Measurements from ENCODE around the gene ENTPD2.

ENTPD2 gene

GRCh38 chr9:137084526-137084925 is 30.7 kb upstream of the ENTPD2 start:
- no peak for DNase-seq (ENCODE audit: low read depth)
- TF ChIP-seq, protein P1, sequence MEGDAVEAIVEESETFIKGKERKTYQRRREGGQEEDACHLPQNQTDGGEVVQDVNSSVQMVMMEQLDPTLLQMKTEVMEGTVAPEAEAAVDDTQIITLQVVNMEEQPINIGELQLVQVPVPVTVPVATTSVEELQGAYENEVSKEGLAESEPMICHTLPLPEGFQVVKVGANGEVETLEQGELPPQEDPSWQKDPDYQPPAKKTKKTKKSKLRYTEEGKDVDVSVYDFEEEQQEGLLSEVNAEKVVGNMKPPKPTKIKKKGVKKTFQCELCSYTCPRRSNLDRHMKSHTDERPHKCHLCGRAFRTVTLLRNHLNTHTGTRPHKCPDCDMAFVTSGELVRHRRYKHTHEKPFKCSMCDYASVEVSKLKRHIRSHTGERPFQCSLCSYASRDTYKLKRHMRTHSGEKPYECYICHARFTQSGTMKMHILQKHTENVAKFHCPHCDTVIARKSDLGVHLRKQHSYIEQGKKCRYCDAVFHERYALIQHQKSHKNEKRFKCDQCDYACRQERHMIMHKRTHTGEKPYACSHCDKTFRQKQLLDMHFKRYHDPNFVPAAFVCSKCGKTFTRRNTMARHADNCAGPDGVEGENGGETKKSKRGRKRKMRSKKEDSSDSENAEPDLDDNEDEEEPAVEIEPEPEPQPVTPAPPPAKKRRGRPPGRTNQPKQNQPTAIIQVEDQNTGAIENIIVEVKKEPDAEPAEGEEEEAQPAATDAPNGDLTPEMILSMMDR (conservative IDR thresholded peaks at IDR 0.05; ENCODE audit: low read length) = no peak

GRCh38 chr9:137083394-137084004 is 29.6 kb upstream of the ENTPD2 start:
- TF ChIP-seq, protein P1 (conservative IDR thresholded peaks at IDR 0.05; ENCODE audit: low read length) = no peak
- DNase-seq (ENCODE audit: low read depth) = peak; percentile 94
- H3K4me3 ChIP-seq (ENCODE audit: low read length) = no peak overlapping the region

More at GRCh38 chr9:137084526-137084925, 30.7 kb upstream of the ENTPD2 start:
- H3K4me3 ChIP-seq (ENCODE audit: low read length) = no peak overlapping the region

GRCh38 chr9:137082925-137083290 is 29.0 kb upstream of the ENTPD2 start:
- no peak for DNase-seq (ENCODE audit: low read depth)
- H3K4me3 ChIP-seq (ENCODE audit: low read length) = no peak overlapping the region
- TF ChIP-seq, protein P1 (conservative IDR thresholded peaks at IDR 0.05; ENCODE audit: low read length) = no peak

DNA sequence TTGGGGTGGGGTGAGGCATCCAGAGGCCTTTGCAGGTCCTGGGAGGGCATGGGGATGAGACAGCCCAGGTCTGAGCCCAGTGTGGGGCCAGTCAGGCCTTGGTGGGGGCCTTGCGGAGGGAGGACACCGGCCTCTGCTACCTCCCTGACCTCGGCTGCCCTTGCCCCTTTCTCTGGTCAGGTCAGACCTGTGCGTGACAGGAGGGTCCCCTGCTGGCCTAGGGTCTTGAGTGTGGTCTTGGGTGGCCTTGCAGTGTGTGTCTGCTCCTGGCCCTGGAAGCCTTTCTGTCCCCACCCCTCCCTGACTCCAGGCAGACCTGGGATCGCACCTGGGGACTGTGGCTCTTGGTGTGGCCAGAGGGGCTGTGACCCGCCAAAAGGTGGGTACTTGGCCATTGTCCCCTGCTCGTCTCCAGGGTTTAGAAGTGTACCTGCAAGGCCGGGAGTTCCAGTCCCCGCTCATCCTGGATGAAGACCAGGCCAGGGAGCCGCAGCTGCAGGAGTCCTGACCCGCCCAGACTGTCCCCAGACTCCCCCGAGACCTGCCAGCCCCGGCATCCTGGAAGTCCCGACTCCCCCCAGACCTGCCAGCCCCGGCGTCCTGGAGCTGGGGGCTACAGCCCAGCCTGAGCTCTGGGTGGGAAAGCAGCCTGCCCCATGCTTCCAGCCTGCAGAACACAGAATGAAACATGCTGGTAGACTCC is 28.5 kb upstream of the ENTPD2 start:
- TF ChIP-seq, protein P1 (conservative IDR thresholded peaks at IDR 0.05; ENCODE audit: low read length) = no peak
- H3K4me3 ChIP-seq (ENCODE audit: low read length) = no peak overlapping the region
- no peak for DNase-seq (ENCODE audit: low read depth)

DNA sequence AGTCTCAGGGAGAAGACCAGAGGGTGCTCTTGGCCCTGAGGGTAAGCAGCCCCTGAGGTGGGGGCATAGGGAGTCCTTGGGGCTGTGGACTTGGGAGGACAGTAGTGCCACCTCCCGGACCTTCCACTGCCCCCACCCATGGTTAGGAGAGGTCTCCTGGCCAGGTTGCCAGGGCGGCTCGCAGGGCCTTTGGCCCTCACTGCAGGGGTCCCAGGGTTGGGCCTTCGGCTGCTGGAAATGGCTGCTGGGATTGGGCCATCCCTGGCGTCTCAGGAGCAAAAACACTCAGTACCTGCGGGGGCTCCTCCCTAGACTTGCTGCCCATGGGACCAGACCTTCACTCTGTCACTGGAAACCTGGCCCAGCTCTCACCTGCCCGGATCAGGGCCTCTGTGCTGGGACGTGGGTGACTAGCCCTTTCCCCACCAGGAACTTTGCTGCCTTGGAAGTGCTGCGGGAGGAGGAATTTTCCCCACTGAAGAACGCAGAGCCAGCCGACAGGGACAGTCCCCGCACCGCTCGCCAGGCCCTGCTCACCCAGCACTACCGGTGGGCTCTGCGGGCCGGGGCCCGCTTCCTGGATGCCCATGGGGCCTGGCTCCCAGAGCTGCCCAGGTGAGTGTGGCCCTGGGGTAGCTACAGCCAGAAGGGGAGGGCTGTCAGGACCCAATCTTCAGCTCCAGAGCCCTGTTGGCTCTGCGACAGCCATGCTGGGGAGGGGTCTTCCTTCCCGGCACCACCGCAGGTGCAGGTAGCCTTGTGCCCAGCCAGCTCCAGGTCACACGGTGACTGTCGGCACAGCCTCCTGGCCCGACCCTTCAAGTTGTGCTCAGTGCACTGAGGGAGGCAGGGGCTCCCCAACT is 26.6 kb upstream of the ENTPD2 start:
- no peak for DNase-seq (ENCODE audit: low read depth)
- TF ChIP-seq, protein P1 (conservative IDR thresholded peaks at IDR 0.05; ENCODE audit: low read length) = no peak
- no peak overlapping the region for H3K4me3 ChIP-seq (ENCODE audit: low read length)

DNA sequence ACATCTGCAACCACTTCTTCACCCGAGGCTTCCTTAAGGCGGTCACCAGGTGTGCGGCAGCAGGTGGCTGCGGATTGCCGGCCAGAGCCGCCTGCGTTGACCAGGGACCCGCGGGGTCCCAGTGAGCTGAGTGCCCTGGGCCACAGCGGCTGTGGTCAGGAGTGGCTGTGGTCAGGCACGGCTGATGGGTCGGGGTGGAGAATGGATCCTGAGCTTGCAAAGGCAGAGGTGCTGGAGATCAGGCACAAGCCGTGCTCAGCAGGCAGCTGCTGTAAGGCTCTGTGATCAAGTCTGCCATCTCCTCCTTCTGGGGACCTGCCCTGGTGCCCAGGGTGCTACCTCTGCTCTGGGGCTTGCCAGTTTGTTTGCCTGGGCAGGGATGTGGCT is 25.5 kb upstream of the ENTPD2 start:
- H3K4me3 ChIP-seq (ENCODE audit: low read length) = no peak overlapping the region
- TF ChIP-seq, protein P1 (conservative IDR thresholded peaks at IDR 0.05; ENCODE audit: low read length) = no peak
- no peak for DNase-seq (ENCODE audit: low read depth)

Data from AG10803 (cell line).